K562 (cell line): Measurements from ENCODE around the gene VASH2. TPM values are rescaled to one million over a fixed set of nuclear protein-coding genes. Genes with fewer than 3 reads are reported as not detected.
A peak's percentile ranks its signal among the peaks of the same experiment; 100 is the strongest.

Experiments used
- AFF1 ChIP-seq, 2 experiments: fragments of 450-650 bp; IDR thresholded peaks; 2 replicates each; pipeline ENCODE4 v1.6.1; 2018; ENCODE audit warnings: mild to moderate bottlenecking in 2 of 2, low read depth in 1 of 2; ENCODE audit not compliant: partially characterized antibody in 2 of 2
- ARID1B ChIP-seq: fragments of 450-650 bp; IDR thresholded peaks from 2 replicates; pipeline ENCODE4 v1.6.1; 2016; ENCODE audit warnings: antibody characterized with exemption, mild to moderate bottlenecking, inconsistent platforms
- ATF1 ChIP-seq, 2 experiments: fragments of 450-650 bp in 1 of 2; IDR thresholded peaks; 2 replicates each; pipeline ENCODE4 v1.6.1; 2016; ENCODE audit warnings: missing compliant biosample characterization in 1 of 2, missing genetic modification characterization in 1 of 2
- CBX3 ChIP-seq, 2 experiments: IDR thresholded peaks; 1 replicate in 1 of 2; 2 replicates in 1 of 2; pipeline ENCODE4 v1.6.1; 2012; ENCODE audit warnings: inconsistent platforms in 2 of 2, low read length in 2 of 2, borderline replicate concordance in 1 of 2, control low read depth in 1 of 2
- DLX4 ChIP-seq: fragments of 250-450 bp; sonication (Bioruptor Pico); IDR thresholded peaks from 2 replicates; pipeline ENCODE4 v1.6.1; 2021; ENCODE audit warnings: mild to moderate bottlenecking
- GATAD2B ChIP-seq: fragments of 450-650 bp; IDR thresholded peaks from 2 replicates; pipeline ENCODE4 v1.6.1; 2017; ENCODE audit warnings: mild to moderate bottlenecking, borderline replicate concordance
- ILK ChIP-seq: fragments of 450-650 bp; IDR thresholded peaks from 2 replicates; pipeline ENCODE4 v1.6.1; 2016; ENCODE audit warnings: missing genetic modification characterization, low read depth, mild to moderate bottlenecking, missing compliant biosample characterization, moderate library complexity, borderline replicate concordance
- KDM5B ChIP-seq: fragments of 200-600 bp; sonication (generic); IDR thresholded peaks from 2 replicates; pipeline ENCODE4 v1.6.1; 2012; ENCODE audit warnings: low read depth, mild to moderate bottlenecking, moderate library complexity, low read length, control low read depth, inconsistent platforms; ENCODE audit not compliant: insufficient replicate concordance
- MEIS2 ChIP-seq: fragments of 450-650 bp; IDR thresholded peaks from 2 replicates; pipeline ENCODE4 v1.6.1; 2014; ENCODE audit warnings: mild to moderate bottlenecking; ENCODE audit not compliant: partially characterized antibody
- MTA2 ChIP-seq: fragments of 450-650 bp; IDR thresholded peaks from 2 replicates; pipeline ENCODE4 v1.6.1; 2016; ENCODE audit warnings: low read depth
- NCOA2 ChIP-seq, 2 experiments: fragments of 450-650 bp; IDR thresholded peaks; 2 replicates each; pipeline ENCODE4 v1.6.1; 2018; ENCODE audit warnings: mild to moderate bottlenecking in 2 of 2, moderate library complexity in 1 of 2; ENCODE audit not compliant: partially characterized antibody in 2 of 2
- NCOR1 ChIP-seq: fragments of 450-650 bp; IDR thresholded peaks from 2 replicates; pipeline ENCODE4 v1.6.1; 2016; ENCODE audit warnings: mild to moderate bottlenecking, moderate library complexity
- OTX1 ChIP-seq: fragments of 450-650 bp; formaldehyde crosslinking; IDR thresholded peaks from 2 replicates; pipeline ENCODE4 v1.4.0; 2022; ENCODE audit warnings: mild to moderate bottlenecking
- PHF21A ChIP-seq: fragments of 450-650 bp; IDR thresholded peaks from 2 replicates; pipeline ENCODE4 v1.6.1; 2017; ENCODE audit warnings: low read depth, borderline replicate concordance
- SLC30A9 ChIP-seq: fragments of 250-450 bp; sonication (Bioruptor Pico); IDR thresholded peaks from 2 replicates; pipeline ENCODE4 v1.8.0; 2022; ENCODE audit warnings: mild to moderate bottlenecking, moderate library complexity
- TEAD4 ChIP-seq, 2 experiments: sonication (generic) in 1 of 2; formaldehyde crosslinking in 1 of 2; IDR thresholded peaks; 2 replicates each; pipeline versions ENCODE4 v1.6.1 to v1.8.0; 2012 to 2022; ENCODE audit warnings: borderline replicate concordance in 1 of 2, inconsistent platforms in 1 of 2, low read length in 1 of 2, mild to moderate bottlenecking in 1 of 2, missing genetic modification reagents in 1 of 2
- TOE1 ChIP-seq, 2 experiments: fragments of 450-650 bp in 1 of 2; sonication (generic) in 1 of 2; formaldehyde crosslinking in 1 of 2; IDR thresholded peaks; 2 replicates each; pipeline versions ENCODE4 v1.7.1 to v1.8.0; 2016 to 2022; ENCODE audit warnings: borderline replicate concordance in 2 of 2, mild to moderate bottlenecking in 2 of 2, antibody characterized with exemption in 1 of 2, inconsistent platforms in 1 of 2, low read depth in 1 of 2, missing genetic modification reagents in 1 of 2, moderate library complexity in 1 of 2
- VEZF1 ChIP-seq: fragments of 200-800 bp; sonication (Bioruptor generic); IDR thresholded peaks from 2 replicates; pipeline ENCODE4 v1.6.1; 2017; ENCODE audit warnings: missing genetic modification characterization, missing compliant biosample characterization
- polyA plus RNA-seq, 8 experiments: library from polyadenylated mRNA; depleted of rRNA in 4 of 8; stranded (reverse) in 5 of 8; unstranded in 3 of 8; fragments of >200 nt; fragmentation: Nextera tagmentation in 2 of 8; fragmentation: Illumina TruSeq in 1 of 8; extraction: Ambion mirVana in 2 of 8; extraction: Trizol in 1 of 8; gene quantifications; 2 replicates each; pipeline versions ENCODE4 v1.2.1 to v1.2.3, GENCODE V29; 2011 to 2014; ENCODE audit warnings: inconsistent platforms in 1 of 8, missing spikeins in 1 of 8
- total RNA-seq, 7 experiments: library from RNA; depleted of rRNA in 6 of 7; stranded (reverse); fragments of >200 nt in 6 of 7; fragmentation: Illumina TruSeq in 2 of 7; extraction: Trizol in 2 of 7; gene quantifications; 2 replicates each; pipeline versions ENCODE4 v1.2.1 to v1.2.3, GENCODE V29; 2011 to 2021; ENCODE audit warnings: low replicate concordance in 1 of 7

The VASH2 gene
- total and polyA plus RNA-seq, 9 of the 15 experiments (the other 6 are each of a cell fraction or from before 2014, with no cell fraction given): 0.04 to 0.40 (median 0.10) TPM; not detected in 1

- TF ChIP-seq AFF1 (IDR thresholded peaks at IDR 0.05; ENCODE audit: low read depth in 1 of 2, partially characterized antibody in 2 of 2) (peak in 1 of 2 experiments; percentile 82), DLX4 (no peak), VEZF1 (CRISPR knock-in tag) (peak; percentile 86), MEIS2 (peak; percentile 91), GATAD2B (no peak), KDM5B (peak; percentile 84), SLC30A9 (CRISPR knock-in tag) (no peak), PHF21A (0 out of 2 replicates have a peak, but pooled peaks have one; percentile 36), NCOA2 (IDR thresholded peaks at IDR 0.05; ENCODE audit: partially characterized antibody in 2 of 2) (no peak), ARID1B (0 out of 2 replicates have a peak, but pooled peaks have one; percentile 40), ATF1 (CRISPR knock-in tag; IDR thresholded peaks at IDR 0.05) (no peak), ATF1 (tag; IDR thresholded peaks at IDR 0.05) (peak; percentile 79), TOE1 (IDR thresholded peaks at IDR 0.05; ENCODE audit: borderline replicate concordance) (no peak; the same call in 1 of the 2 replicates), TOE1 (CRISPR knock-in tag; IDR thresholded peaks at IDR 0.05; ENCODE audit: borderline replicate concordance, low read depth) (no peak), ILK (no peak), CBX3 (IDR thresholded peaks at IDR 0.05; ENCODE audit: borderline replicate concordance in 1 of 2, low read length in 2 of 2) (peak in 1 of 2 experiments; percentile 41; a peak in 1 of 3 replicates), OTX1 (CRISPR knock-in tag) (0 out of 2 replicates have a peak, but pooled peaks have one; percentile 70), MTA2 (no peak), TEAD4 (IDR thresholded peaks at IDR 0.05; ENCODE audit: low read length) (peak; percentile 75), TEAD4 (CRISPR knock-in tag; IDR thresholded peaks at IDR 0.05; ENCODE audit: borderline replicate concordance) (no peak; the same call in 1 of the 2 replicates), NCOR1 (no peak; the same call in 1 of the 2 replicates)
Measured at GRCh38 chr1:213015099-213016050, 65.0 kb downstream of the VASH2 start, which contains the start of gene ANGEL2 (continued).
